HepG2 (cell line): Measurements from ENCODE around the gene VMO1. TPM values are rescaled to one million over a fixed set of nuclear protein-coding genes. Genes with fewer than 3 reads are reported as not detected.
A peak's percentile ranks its signal among the peaks of the same experiment; 100 is the strongest.

Experiments used
- CREBL2 ChIP-seq: sonication (generic); formaldehyde crosslinking; IDR thresholded peaks from 2 replicates; pipeline ENCODE4 v1.8.1; 2023; ENCODE audit warnings: missing genetic modification reagents, mild to moderate bottlenecking, borderline replicate concordance
- DMAP1 ChIP-seq: IDR thresholded peaks from 2 replicates; pipeline ENCODE4 v1.6.1; 2016
- NKX3-1 ChIP-seq: sonication (generic); formaldehyde crosslinking; IDR thresholded peaks from 2 replicates; pipeline ENCODE4 v1.5.0; 2020; ENCODE audit warnings: missing genetic modification reagents
- RARG ChIP-seq: sonication (generic); formaldehyde crosslinking; IDR thresholded peaks from 2 replicates; pipeline ENCODE4 v1.4.0; 2020; ENCODE audit warnings: low read depth, mild to moderate bottlenecking, missing genetic modification reagents
- RBAK ChIP-seq: sonication (generic); formaldehyde crosslinking; IDR thresholded peaks from 2 replicates; pipeline ENCODE4 v1.5.1; 2020; ENCODE audit warnings: mild to moderate bottlenecking, missing genetic modification reagents
- SMYD3 ChIP-seq: sonication (generic); formaldehyde crosslinking; IDR thresholded peaks from 2 replicates; pipeline ENCODE4 v1.8.1; 2023; ENCODE audit warnings: mild to moderate bottlenecking, missing genetic modification reagents
- THAP11 ChIP-seq: IDR thresholded peaks from 2 replicates; pipeline ENCODE4 v1.6.1; 2016; ENCODE audit warnings: missing biosample characterization, missing genetic modification reagents
- U2AF1 ChIP-seq: fragments of 200-400 bp; formaldehyde crosslinking; optimal IDR thresholded peaks from 2 replicates; pipeline ENCODE3; 2017; ENCODE audit warnings: mild to moderate bottlenecking, low read depth, low read length
- ZHX2 ChIP-seq, 2 experiments: sonication (generic) in 1 of 2; formaldehyde crosslinking in 1 of 2; IDR thresholded peaks; 2 replicates each; pipeline versions ENCODE4 v1.6.1 to v1.9.0; 2014 to 2022; ENCODE audit warnings: antibody characterized with exemption in 1 of 2, borderline replicate concordance in 1 of 2, inconsistent platforms in 1 of 2, low read depth in 1 of 2, missing genetic modification reagents in 1 of 2
- ZNF235 ChIP-seq: sonication (generic); formaldehyde crosslinking; IDR thresholded peaks from 2 replicates; pipeline ENCODE4 v1.8.1; 2023; ENCODE audit warnings: mild to moderate bottlenecking, missing genetic modification reagents, borderline replicate concordance
- ZNF251 ChIP-seq: sonication (generic); formaldehyde crosslinking; IDR thresholded peaks from 2 replicates; pipeline ENCODE4 v1.9.0; 2021; ENCODE audit warnings: mild to moderate bottlenecking, missing genetic modification reagents
- ZNF34 ChIP-seq: sonication (generic); formaldehyde crosslinking; IDR thresholded peaks from 2 replicates; pipeline ENCODE4 v1.4.0; 2020; ENCODE audit warnings: mild to moderate bottlenecking, missing genetic modification reagents, borderline replicate concordance
- ZNF354B ChIP-seq: sonication (generic); formaldehyde crosslinking; IDR thresholded peaks from 2 replicates; pipeline ENCODE4 v1.8.0; 2022; ENCODE audit warnings: mild to moderate bottlenecking, missing genetic modification reagents
- ZNF484 ChIP-seq: sonication (generic); formaldehyde crosslinking; IDR thresholded peaks from 2 replicates; pipeline ENCODE4 v1.5.1; 2020; ENCODE audit warnings: mild to moderate bottlenecking, low read depth, missing genetic modification reagents, borderline replicate concordance
- polyA plus RNA-seq, 8 experiments: library from polyadenylated mRNA; depleted of rRNA in 3 of 8; stranded (reverse) in 7 of 8; unstranded in 1 of 8; fragments of >200 nt; fragmentation: Illumina TruSeq in 4 of 8; extraction: Trizol in 4 of 8; gene quantifications; 2 replicates each; pipeline versions ENCODE4 v1.2.1 to v1.2.3, GENCODE V29; 2011 to 2016; ENCODE audit warnings: low read depth in 4 of 8, missing spikeins in 1 of 8, mixed read lengths in 1 of 8; ENCODE audit not compliant: insufficient read depth in 1 of 8
- total RNA-seq, 5 experiments: library from RNA; depleted of rRNA; stranded (reverse); fragments of >200 nt; fragmentation: Illumina TruSeq; extraction: Trizol; gene quantifications; 2 replicates each; pipeline ENCODE4 v1.2.3, GENCODE V29; 2016; ENCODE audit warnings: low read depth in 1 of 5
- TF ChIP-seq, protein P1 (sequence below): sonication (generic); formaldehyde crosslinking; IDR thresholded peaks from 2 replicates; pipeline ENCODE4 v1.9.0; 2022; ENCODE audit warnings: low read depth, missing genetic modification reagents
- TF ChIP-seq, protein P2 (sequence below): sonication (generic); formaldehyde crosslinking; IDR thresholded peaks from 2 replicates; pipeline ENCODE4 v1.5.0; 2020; ENCODE audit warnings: mild to moderate bottlenecking, missing genetic modification reagents, borderline replicate concordance

The VMO1 gene
- total and polyA plus RNA-seq, 2 of the 13 experiments (the other 11 are each of a cell fraction or from before 2014, with no cell fraction given): not detected

- peak; percentile 73; the same call in 1 of the 2 replicates for TF ChIP-seq THAP11 (CRISPR knock-in tag)
- TF ChIP-seq, protein P1, sequence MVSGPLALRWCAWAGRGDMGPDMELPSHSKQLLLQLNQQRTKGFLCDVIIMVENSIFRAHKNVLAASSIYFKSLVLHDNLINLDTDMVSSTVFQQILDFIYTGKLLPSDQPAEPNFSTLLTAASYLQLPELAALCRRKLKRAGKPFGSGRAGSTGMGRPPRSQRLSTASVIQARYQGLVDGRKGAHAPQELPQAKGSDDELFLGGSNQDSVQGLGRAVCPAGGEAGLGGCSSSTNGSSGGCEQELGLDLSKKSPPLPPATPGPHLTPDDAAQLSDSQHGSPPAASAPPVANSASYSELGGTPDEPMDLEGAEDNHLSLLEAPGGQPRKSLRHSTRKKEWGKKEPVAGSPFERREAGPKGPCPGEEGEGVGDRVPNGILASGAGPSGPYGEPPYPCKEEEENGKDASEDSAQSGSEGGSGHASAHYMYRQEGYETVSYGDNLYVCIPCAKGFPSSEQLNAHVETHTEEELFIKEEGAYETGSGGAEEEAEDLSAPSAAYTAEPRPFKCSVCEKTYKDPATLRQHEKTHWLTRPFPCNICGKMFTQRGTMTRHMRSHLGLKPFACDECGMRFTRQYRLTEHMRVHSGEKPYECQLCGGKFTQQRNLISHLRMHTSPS (CRISPR knock-in tag): peak; percentile 77; the same call in 1 of the 2 replicates
- TF ChIP-seq ZHX2 (IDR thresholded peaks at IDR 0.05; ENCODE audit: low read depth): no peak
- no peak for TF ChIP-seq ZHX2 (CRISPR knock-in tag; IDR thresholded peaks at IDR 0.05; ENCODE audit: borderline replicate concordance)
- TF ChIP-seq, protein P2, sequence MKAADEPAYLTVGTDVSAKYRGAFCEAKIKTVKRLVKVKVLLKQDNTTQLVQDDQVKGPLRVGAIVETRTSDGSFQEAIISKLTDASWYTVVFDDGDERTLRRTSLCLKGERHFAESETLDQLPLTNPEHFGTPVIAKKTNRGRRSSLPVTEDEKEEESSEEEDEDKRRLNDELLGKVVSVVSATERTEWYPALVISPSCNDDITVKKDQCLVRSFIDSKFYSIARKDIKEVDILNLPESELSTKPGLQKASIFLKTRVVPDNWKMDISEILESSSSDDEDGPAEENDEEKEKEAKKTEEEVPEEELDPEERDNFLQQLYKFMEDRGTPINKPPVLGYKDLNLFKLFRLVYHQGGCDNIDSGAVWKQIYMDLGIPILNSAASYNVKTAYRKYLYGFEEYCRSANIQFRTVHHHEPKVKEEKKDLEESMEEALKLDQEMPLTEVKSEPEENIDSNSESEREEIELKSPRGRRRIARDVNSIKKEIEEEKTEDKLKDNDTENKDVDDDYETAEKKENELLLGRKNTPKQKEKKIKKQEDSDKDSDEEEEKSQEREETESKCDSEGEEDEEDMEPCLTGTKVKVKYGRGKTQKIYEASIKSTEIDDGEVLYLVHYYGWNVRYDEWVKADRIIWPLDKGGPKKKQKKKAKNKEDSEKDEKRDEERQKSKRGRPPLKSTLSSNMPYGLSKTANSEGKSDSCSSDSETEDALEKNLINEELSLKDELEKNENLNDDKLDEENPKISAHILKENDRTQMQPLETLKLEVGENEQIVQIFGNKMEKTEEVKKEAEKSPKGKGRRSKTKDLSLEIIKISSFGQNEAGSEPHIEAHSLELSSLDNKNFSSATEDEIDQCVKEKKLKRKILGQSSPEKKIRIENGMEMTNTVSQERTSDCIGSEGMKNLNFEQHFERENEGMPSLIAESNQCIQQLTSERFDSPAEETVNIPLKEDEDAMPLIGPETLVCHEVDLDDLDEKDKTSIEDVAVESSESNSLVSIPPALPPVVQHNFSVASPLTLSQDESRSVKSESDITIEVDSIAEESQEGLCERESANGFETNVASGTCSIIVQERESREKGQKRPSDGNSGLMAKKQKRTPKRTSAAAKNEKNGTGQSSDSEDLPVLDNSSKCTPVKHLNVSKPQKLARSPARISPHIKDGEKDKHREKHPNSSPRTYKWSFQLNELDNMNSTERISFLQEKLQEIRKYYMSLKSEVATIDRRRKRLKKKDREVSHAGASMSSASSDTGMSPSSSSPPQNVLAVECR: no peak; the same call in 1 of the 2 replicates
- TF ChIP-seq NKX3-1 (CRISPR knock-in tag): no peak
- TF ChIP-seq SMYD3: no peak
- no peak for TF ChIP-seq ZNF251 (CRISPR knock-in tag)
- no peak for TF ChIP-seq RARG (CRISPR knock-in tag)
- no peak for TF ChIP-seq CREBL2 (CRISPR knock-in tag)
- TF ChIP-seq ZNF34 (CRISPR knock-in tag): no peak
- TF ChIP-seq ZNF484: no peak
- no peak for TF ChIP-seq RBAK (CRISPR knock-in tag)
- no peak for TF ChIP-seq U2AF1
- no peak for TF ChIP-seq ZNF235 (CRISPR knock-in tag)
- TF ChIP-seq ZNF354B (CRISPR knock-in tag): no peak
- TF ChIP-seq DMAP1 (CRISPR knock-in tag): peak; percentile 54; the same call in 1 of the 2 replicates
Measured at GRCh38 chr17:4788807-4789700, 2.9 kb upstream of the VMO1 start, which contains the start of gene GLTPD2 (continued).
